Peyer's patch (tissue), 4 donors: ENCODE results near the gene PPM1L. TPM values are rescaled to one million over a fixed set of nuclear protein-coding genes. Genes with fewer than 3 reads are reported as not detected.
"Not testable (repeated sequence)": the region's sequence is repeated elsewhere in the genome, so short reads cannot be mapped to it uniquely, and the experiment has no call there.

Experiments
- DNase-seq, 3 donors: peaks; one replicate each; pipeline ENCODE4 v3.0.0-alpha.2; 2017 to 2019
- H3K27ac ChIP-seq, 4 donors: fragments of 200-600 bp; sonication (generic); one replicate each; pipeline ENCODE4 v1.5.1; 2016 to 2019
- H3K27me3 ChIP-seq, 2 donors: fragments of 200-600 bp; sonication (generic); one replicate each; pipeline ENCODE4 v1.5.1; 2019
- H3K36me3 ChIP-seq, 3 donors: fragments of 200-600 bp; sonication (generic); one replicate each; pipeline ENCODE4 v1.5.1; 2016 to 2019
- H3K4me1 ChIP-seq, 4 donors: fragments of 200-600 bp; sonication (generic); one replicate each; pipeline ENCODE4 v1.5.1; 2016 to 2019
- H3K4me3 ChIP-seq, 4 donors: fragments of 200-600 bp; sonication (generic); 1 replicate in 3 of 4; 2 replicates in 1 of 4; pipeline ENCODE4 v1.5.1; 2016 to 2019; ENCODE audit warnings: mild to moderate bottlenecking in 1 of 4
- H3K9me3 ChIP-seq, 4 donors: fragments of 200-600 bp; sonication (generic); one replicate each; pipeline ENCODE4 v1.5.1; 2016 to 2019; ENCODE audit warnings: mild to moderate bottlenecking in 1 of 4
- CTCF ChIP-seq, 6 experiments: fragments of 450-650 bp in 4 of 6; fragments of 200-600 bp in 2 of 6; sonication (generic) in 1 of 6; IDR thresholded peaks; one replicate each; pipeline ENCODE4 v1.5.1; 2017 to 2019; ENCODE audit warnings: antibody characterized with exemption in 6 of 6, mild to moderate bottlenecking in 3 of 6, moderate library complexity in 1 of 6
- POLR2A ChIP-seq, 2 donors: fragments of 450-650 bp; IDR thresholded peaks; one replicate each; pipeline ENCODE4 v1.5.1; 2017; ENCODE audit warnings: antibody characterized with exemption in 2 of 2, mild to moderate bottlenecking in 2 of 2, moderate library complexity in 2 of 2
- total RNA-seq, 4 donors: library from RNA; depleted of rRNA; stranded (reverse); fragments of >200 nt; gene quantifications; one replicate each; pipeline ENCODE4 v1.1.0, GENCODE V29; 2016

Gene PPM1L
- total RNA-seq, 4 donors from 2014 or later = 8.4 to 17.8 (median 12.7) TPM

GRCh38 chr3:161028555-161029153 is 272.6 kb downstream of the PPM1L start:
- TF ChIP-seq POLR2A (IDR thresholded peaks at IDR 0.05) (no peak), CTCF (IDR thresholded peaks at IDR 0.05) (no peak)
- Histone ChIP-seq H3K4me1 (no peaks in the 10 kb centered on the region), H3K36me3 (no peaks in the 10 kb centered on the region), H3K9me3 (no peaks in the 10 kb centered on the region), H3K4me3 (no peak overlapping the region), H3K27ac (no peak overlapping the region), H3K27me3 (no peaks in the 10 kb centered on the region)
- no peak for DNase-seq

GRCh38 chr3:161031134-161031533 is 275.1 kb downstream of the PPM1L start:
- H3K27ac ChIP-seq = no peak overlapping the region
- no peaks in the 10 kb centered on the region for H3K9me3 ChIP-seq
- H3K4me1 ChIP-seq = no peaks in the 10 kb centered on the region
- H3K4me3 ChIP-seq = no peak overlapping the region
- TF ChIP-seq POLR2A (IDR thresholded peaks at IDR 0.05) (no peak), CTCF (IDR thresholded peaks at IDR 0.05) (no peak)
- H3K27me3 ChIP-seq = no peaks in the 10 kb centered on the region
- H3K36me3 ChIP-seq = no peaks in the 10 kb centered on the region
- no peak for DNase-seq

GRCh38 chr3:161034913-161035550 is 279.0 kb downstream of the PPM1L start:
- H3K4me1 ChIP-seq, H3K27ac ChIP-seq, DNase-seq, H3K4me3 ChIP-seq, H3K27me3 ChIP-seq, H3K36me3 ChIP-seq, H3K9me3 ChIP-seq: not testable (repeated sequence)

GRCh38 chr3:161035711-161036110 is 279.7 kb downstream of the PPM1L start:
- no peak overlapping the region for H3K27ac ChIP-seq
- H3K9me3 ChIP-seq = no peaks in the 10 kb centered on the region
- H3K36me3 ChIP-seq = no peaks in the 10 kb centered on the region
- H3K27me3 ChIP-seq = no peaks in the 10 kb centered on the region
- no peaks in the 10 kb centered on the region for H3K4me1 ChIP-seq
- no peak for DNase-seq
- TF ChIP-seq POLR2A (IDR thresholded peaks at IDR 0.05) = no peak
- no peak for TF ChIP-seq CTCF (IDR thresholded peaks at IDR 0.05)
- no peak overlapping the region for H3K4me3 ChIP-seq

GRCh38 chr3:161038725-161039124 is 282.7 kb downstream of the PPM1L start:
- Histone ChIP-seq H3K4me1 (no peaks in the 10 kb centered on the region), H3K4me3 (no peak overlapping the region), H3K27me3 (no peaks in the 10 kb centered on the region), H3K9me3 (no peaks in the 10 kb centered on the region), H3K27ac (no peak overlapping the region), H3K36me3 (no peaks in the 10 kb centered on the region)
- no peak for TF ChIP-seq POLR2A (IDR thresholded peaks at IDR 0.05)
- no peak for TF ChIP-seq CTCF (IDR thresholded peaks at IDR 0.05)
- no peak for DNase-seq

- no peak for TF ChIP-seq POLR2A (IDR thresholded peaks at IDR 0.05)
- TF ChIP-seq CTCF (IDR thresholded peaks at IDR 0.05) = no peak
- no peak overlapping the region for H3K27ac ChIP-seq
- no peak for DNase-seq
Observed at GRCh38 chr3:161042023-161042501, 286.0 kb downstream of the PPM1L start.

More at GRCh38 chr3:161042023-161042501, 286.0 kb downstream of the PPM1L start:
- H3K36me3 ChIP-seq = no peaks in the 10 kb centered on the region
- H3K4me1 ChIP-seq = no peaks in the 10 kb centered on the region
- H3K27me3 ChIP-seq = no peaks in the 10 kb centered on the region
- H3K4me3 ChIP-seq = no peak overlapping the region
- H3K9me3 ChIP-seq = no peaks in the 10 kb centered on the region
